ENCODE data around the gene GPR108.

DNA sequence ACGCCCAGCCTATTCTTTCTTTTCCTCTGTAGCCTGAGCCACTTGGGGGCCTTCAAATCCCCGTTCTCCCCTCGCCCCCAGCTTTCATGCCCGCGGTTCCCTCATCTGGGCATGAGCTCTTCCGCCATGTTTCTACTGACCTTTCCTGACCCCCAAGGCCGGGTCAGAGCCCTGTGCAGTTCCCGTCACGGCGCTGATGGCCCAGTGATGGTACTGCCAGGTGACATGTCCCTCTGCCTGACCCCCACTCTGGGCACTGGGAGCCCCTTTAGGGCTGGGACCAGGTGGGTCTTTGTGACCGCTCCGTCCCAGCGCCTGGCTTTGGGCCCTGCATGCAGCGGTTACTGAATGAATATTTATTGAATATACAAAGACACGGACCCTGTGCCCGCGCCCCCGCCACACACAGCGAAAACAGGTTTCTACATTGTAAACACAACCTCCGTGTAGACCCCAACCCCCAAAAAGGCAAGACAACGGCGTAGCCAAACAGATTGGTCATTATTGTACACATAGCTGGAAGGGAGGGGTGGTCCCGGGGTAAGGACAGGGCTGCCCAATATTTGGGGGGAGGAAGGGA is 7.7 kb downstream of the GPR108 start:
- TF ChIP-seq, protein P1, sequence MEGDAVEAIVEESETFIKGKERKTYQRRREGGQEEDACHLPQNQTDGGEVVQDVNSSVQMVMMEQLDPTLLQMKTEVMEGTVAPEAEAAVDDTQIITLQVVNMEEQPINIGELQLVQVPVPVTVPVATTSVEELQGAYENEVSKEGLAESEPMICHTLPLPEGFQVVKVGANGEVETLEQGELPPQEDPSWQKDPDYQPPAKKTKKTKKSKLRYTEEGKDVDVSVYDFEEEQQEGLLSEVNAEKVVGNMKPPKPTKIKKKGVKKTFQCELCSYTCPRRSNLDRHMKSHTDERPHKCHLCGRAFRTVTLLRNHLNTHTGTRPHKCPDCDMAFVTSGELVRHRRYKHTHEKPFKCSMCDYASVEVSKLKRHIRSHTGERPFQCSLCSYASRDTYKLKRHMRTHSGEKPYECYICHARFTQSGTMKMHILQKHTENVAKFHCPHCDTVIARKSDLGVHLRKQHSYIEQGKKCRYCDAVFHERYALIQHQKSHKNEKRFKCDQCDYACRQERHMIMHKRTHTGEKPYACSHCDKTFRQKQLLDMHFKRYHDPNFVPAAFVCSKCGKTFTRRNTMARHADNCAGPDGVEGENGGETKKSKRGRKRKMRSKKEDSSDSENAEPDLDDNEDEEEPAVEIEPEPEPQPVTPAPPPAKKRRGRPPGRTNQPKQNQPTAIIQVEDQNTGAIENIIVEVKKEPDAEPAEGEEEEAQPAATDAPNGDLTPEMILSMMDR (IDR thresholded peaks at IDR 0.05): no peak
- no peak for TF ChIP-seq POLR2A (IDR thresholded peaks at IDR 0.05)
